AG10803 (cell line): ENCODE measurements around the gene NUDT21.

ENCODE experiments used
- DNase-seq: peaks from one replicate; pipeline ENCODE4 v3.0.0; 2010; ENCODE audit warnings: low read depth
- H3K4me3 ChIP-seq: 2 replicates; pipeline ENCODE4 v1.5.1; 2011; ENCODE audit warnings: mild to moderate bottlenecking, low read length, control low read depth
- CTCF ChIP-seq: conservative IDR thresholded peaks from 2 replicates; pipeline ENCODE4 v1.5.1; 2011; ENCODE audit warnings: mild to moderate bottlenecking, low read length, control low read depth, inconsistent platforms

NUDT21 gene

GRCh38 chr16:56475201-56475600, 24.1 kb upstream of the NUDT21 start:
- TF ChIP-seq CTCF, result no peak

GRCh38 chr16:56470666-56471065, 19.5 kb upstream of the NUDT21 start:
- no peak for DNase-seq
- no peak overlapping the region for H3K4me3 ChIP-seq
- no peak for TF ChIP-seq CTCF

More at GRCh38 chr16:56475201-56475600, 24.1 kb upstream of the NUDT21 start:
- no peak overlapping the region for H3K4me3 ChIP-seq
- no peak for DNase-seq

GRCh38 chr16:56470232-56470631, 19.1 kb upstream of the NUDT21 start:
- DNase-seq, result no peak
- TF ChIP-seq CTCF, result no peak
- no peak overlapping the region for H3K4me3 ChIP-seq

- no peak overlapping the region for H3K4me3 ChIP-seq
- DNase-seq, result no peak
- TF ChIP-seq CTCF, result no peak
Measured at GRCh38 chr16:56469748-56470147, 18.6 kb upstream of the NUDT21 start.

- DNase-seq, result no peak
- TF ChIP-seq CTCF, result no peak
- H3K4me3 ChIP-seq, result no peak overlapping the region
Measured at GRCh38 chr16:56468800-56469199, 17.7 kb upstream of the NUDT21 start.

- no peak for DNase-seq
- no peak overlapping the region for H3K4me3 ChIP-seq
- no peak for TF ChIP-seq CTCF
Measured at GRCh38 chr16:56466344-56466743, 15.2 kb upstream of the NUDT21 start.

- H3K4me3 ChIP-seq, result no peak overlapping the region
- no peak for TF ChIP-seq CTCF
- DNase-seq, result no peak
Measured at GRCh38 chr16:56463153-56463552, 12.0 kb upstream of the NUDT21 start.
